ENCODE results near the gene ISOC1.

The ISOC1 gene

DNA sequence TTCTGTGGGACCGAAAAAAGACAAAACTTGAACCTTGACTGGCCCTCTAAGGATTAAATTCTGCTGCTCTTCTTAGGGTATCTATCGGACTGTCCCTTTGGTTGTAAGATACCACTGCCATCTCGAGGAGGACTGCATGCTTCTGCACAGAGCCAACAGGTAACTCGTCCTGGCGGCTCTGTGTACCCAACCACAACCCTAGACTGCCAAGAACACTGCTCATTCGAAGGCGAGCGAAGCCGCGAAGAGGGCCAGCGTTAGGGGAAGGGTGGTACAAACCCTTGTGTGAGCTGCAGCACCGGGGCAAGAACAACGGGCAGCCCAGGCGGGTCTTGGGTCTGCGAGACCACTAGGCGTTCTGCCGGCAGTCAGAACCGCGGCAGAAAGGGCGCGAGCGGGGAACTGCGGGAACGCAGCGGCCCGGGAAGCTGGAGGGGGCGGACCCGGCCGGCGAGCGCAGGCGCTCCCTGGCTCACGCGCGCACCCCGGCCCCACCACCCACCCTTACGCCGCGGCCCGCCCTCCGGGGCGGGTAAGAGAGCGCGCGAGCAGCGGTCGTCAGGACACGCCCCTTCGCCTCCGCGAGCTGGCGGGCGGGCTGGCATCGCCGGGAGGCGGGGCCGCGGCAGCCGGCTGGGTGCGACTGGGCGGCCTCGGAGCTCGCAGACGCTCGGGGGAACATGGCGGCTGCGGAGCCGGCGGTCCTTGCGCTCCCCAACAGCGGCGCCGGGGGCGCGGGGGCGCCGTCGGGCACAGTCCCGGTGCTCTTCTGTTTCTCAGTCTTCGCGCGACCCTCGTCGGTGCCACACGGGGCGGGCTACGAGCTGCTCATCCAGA lies at the start of gene ISOC1:
Gene ISOC1, plus strand, starts transcription at position 663 of the 837 bp plus-strand sequence. Its CDS starts 18 bp downstream, at position 681.
- Histone ChIP-seq H3K36me3 (replicated peaks) (no peaks in the 10 kb centered on the region), H3K27me3 (ENCODE audit: low read depth) (no peaks in the 10 kb centered on the region), H3K4me3 (peak within 1 kb of the TSS; percentile 90), H3K9me3 (no peaks in the 10 kb centered on the region), H3K4me1 (peaks cover 15% of the 10 kb centered on the region)
- in situ Hi-C loops (cut with MboI; ENCODE audit: low sequenced_read_pairs): no loop called here
- DNase-seq (ENCODE audit: low spot score in 2 of 2): peak; percentile 92 to 93

GRCh38 chr5:129046151-129046550 lies 48.4 kb upstream of the ISOC1 start:
- Histone ChIP-seq H3K4me3 (no peak overlapping the region), H3K27me3 (ENCODE audit: low read depth) (no peaks in the 10 kb centered on the region), H3K4me1 (no peaks in the 10 kb centered on the region), H3K36me3 (replicated peaks) (no peaks in the 10 kb centered on the region), H3K9me3 (no peaks in the 10 kb centered on the region)
- no peak for DNase-seq (ENCODE audit: low spot score in 2 of 2)
- in situ Hi-C loops (cut with MboI; ENCODE audit: low sequenced_read_pairs): no loop called here

GRCh38 chr5:129048509-129048908 lies 46.0 kb upstream of the ISOC1 start:
- Histone ChIP-seq H3K27me3 (ENCODE audit: low read depth) (no peaks in the 10 kb centered on the region), H3K4me1 (no peaks in the 10 kb centered on the region), H3K9me3 (no peaks in the 10 kb centered on the region), H3K36me3 (replicated peaks) (no peaks in the 10 kb centered on the region), H3K4me3 (no peak overlapping the region)
- no peak for DNase-seq (ENCODE audit: low spot score in 2 of 2)
- in situ Hi-C loops (cut with MboI; ENCODE audit: low sequenced_read_pairs): no loop called here

GRCh38 chr5:129049126-129049799 lies 45.3 kb upstream of the ISOC1 start:
- H3K4me3 ChIP-seq: no peak overlapping the region
- no peaks in the 10 kb centered on the region for H3K4me1 ChIP-seq
- no peak for DNase-seq (ENCODE audit: low spot score in 2 of 2)
- in situ Hi-C loops (cut with MboI; ENCODE audit: low sequenced_read_pairs): no loop called here
- H3K9me3 ChIP-seq: no peaks in the 10 kb centered on the region
- no peaks in the 10 kb centered on the region for H3K36me3 ChIP-seq (replicated peaks)
- H3K27me3 ChIP-seq (ENCODE audit: low read depth): no peaks in the 10 kb centered on the region

DNA sequence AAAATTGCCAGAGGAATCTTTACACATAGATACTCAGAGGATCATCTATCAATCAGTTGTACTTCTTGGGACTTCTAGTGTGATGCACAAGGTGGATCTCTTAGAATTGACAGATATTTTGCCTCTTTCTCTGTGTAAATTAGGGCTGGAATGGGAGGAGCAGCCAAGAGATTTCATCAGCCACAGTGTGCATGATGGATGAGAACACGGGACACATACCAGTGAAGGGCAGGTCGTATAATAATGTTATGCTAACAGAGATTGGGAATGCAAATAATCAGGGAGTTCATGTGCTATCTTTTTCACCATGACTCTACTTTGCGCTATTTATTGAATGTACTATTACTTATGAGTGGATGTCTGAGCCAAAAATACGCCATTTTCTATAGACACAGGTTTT lies 43.3 kb upstream of the ISOC1 start:
- Histone ChIP-seq H3K27me3 (ENCODE audit: low read depth) (no peaks in the 10 kb centered on the region), H3K4me1 (no peaks in the 10 kb centered on the region), H3K4me3 (no peak overlapping the region), H3K36me3 (replicated peaks) (no peaks in the 10 kb centered on the region), H3K9me3 (no peaks in the 10 kb centered on the region)
- in situ Hi-C loops (cut with MboI; ENCODE audit: low sequenced_read_pairs): no loop called here
- DNase-seq (ENCODE audit: low spot score in 2 of 2): no peak

DNA sequence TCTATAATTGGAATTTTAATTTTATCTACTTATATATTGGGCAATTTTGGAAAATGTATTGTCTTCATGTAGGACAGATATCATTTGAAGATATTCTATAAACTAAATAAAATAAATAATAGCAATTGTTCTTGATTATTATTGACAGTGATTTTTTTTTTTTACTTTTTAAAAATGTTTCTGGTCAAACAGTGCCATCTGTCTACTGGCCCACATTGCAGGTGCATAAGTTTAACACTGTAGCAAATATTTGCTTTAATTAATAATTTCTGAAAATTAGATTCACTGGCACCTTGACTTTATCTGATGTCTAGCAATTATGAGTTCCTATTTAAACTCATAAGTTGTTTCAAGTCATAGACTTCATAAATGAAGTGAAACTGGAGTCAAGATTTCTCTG lies 41.1 kb upstream of the ISOC1 start:
- in situ Hi-C loops (cut with MboI; ENCODE audit: low sequenced_read_pairs): no loop called here
- Histone ChIP-seq H3K9me3 (no peaks in the 10 kb centered on the region), H3K36me3 (replicated peaks) (no peaks in the 10 kb centered on the region), H3K4me1 (no peaks in the 10 kb centered on the region), H3K27me3 (ENCODE audit: low read depth) (no peaks in the 10 kb centered on the region), H3K4me3 (no peak overlapping the region)
- DNase-seq (ENCODE audit: low spot score in 2 of 2): no peak

DNA sequence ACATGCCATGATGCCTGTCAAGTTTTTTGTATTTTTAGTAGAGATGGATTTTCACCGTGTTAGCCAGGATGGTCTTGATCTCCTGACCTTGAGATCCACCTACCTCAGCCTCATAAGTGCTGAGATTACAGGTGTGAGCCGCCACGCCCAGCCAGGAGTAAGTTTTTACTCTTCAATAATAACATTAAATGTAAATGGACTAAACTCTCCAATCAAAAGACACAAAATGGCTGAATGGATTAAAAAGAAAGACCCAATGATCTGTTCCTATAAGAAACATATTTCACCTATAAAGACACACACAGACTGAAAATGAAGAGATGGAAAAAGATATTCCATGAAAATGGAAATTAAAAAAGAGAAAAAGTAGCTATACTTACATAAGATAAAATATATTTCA lies 37.2 kb upstream of the ISOC1 start:
- no peak overlapping the region for H3K4me3 ChIP-seq
- in situ Hi-C loops (cut with MboI; ENCODE audit: low sequenced_read_pairs): no loop called here
- no peaks in the 10 kb centered on the region for H3K9me3 ChIP-seq
- no peaks in the 10 kb centered on the region for H3K4me1 ChIP-seq
- DNase-seq (ENCODE audit: low spot score in 2 of 2): no peak
- H3K36me3 ChIP-seq (replicated peaks): no peaks in the 10 kb centered on the region
- no peaks in the 10 kb centered on the region for H3K27me3 ChIP-seq (ENCODE audit: low read depth)

- in situ Hi-C loops (cut with MboI; ENCODE audit: low sequenced_read_pairs): no loop called here
- Histone ChIP-seq H3K4me1 (no peaks in the 10 kb centered on the region), H3K4me3 (no peak overlapping the region), H3K36me3 (replicated peaks) (no peaks in the 10 kb centered on the region), H3K27me3 (ENCODE audit: low read depth) (no peaks in the 10 kb centered on the region), H3K9me3 (no peaks in the 10 kb centered on the region)
- no peak for DNase-seq (ENCODE audit: low spot score in 2 of 2)
Measured at GRCh38 chr5:129061849-129062248, 32.7 kb upstream of the ISOC1 start.

DNA sequence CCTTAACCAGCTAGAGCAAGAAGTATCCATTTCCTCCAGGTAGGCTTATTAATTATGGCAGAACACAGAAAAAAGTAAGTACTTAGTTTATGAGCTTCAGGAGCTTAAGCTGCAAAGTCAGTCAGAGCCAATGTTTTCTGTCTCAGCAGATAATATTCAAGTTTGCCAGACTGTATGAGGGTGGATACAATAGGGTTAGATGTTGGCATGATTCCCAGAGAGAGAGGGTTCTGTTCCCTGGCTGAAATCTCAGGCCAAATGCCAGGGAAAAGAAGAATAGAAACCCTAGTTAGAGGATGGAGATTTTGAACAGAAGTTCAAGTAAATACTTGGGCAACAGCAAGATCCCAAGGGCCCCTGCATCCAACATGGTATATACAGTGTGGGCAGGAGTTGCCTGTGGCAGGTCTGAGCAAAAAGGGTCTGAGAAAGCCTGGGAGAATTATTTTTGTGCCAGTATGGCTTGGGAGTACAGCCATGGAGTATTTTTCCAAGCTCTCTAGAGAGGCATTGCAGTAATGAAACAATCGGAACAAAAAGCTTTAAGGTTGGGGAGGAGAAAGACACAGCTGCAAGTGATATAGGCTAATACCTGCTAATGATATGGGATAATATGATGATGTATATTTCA lies 31.0 kb upstream of the ISOC1 start:
- H3K9me3 ChIP-seq: no peaks in the 10 kb centered on the region
- no peaks in the 10 kb centered on the region for H3K36me3 ChIP-seq (replicated peaks)
- in situ Hi-C loops (cut with MboI; ENCODE audit: low sequenced_read_pairs): no loop called here
- 0 out of 2 replicates have a peak, but pooled peaks cover 2% of the 10 kb centered on the region for H3K27me3 ChIP-seq (ENCODE audit: low read depth)
- no peaks in the 10 kb centered on the region for H3K4me1 ChIP-seq
- DNase-seq (ENCODE audit: low spot score in 2 of 2): no peak
- H3K4me3 ChIP-seq: no peak overlapping the region

DNA sequence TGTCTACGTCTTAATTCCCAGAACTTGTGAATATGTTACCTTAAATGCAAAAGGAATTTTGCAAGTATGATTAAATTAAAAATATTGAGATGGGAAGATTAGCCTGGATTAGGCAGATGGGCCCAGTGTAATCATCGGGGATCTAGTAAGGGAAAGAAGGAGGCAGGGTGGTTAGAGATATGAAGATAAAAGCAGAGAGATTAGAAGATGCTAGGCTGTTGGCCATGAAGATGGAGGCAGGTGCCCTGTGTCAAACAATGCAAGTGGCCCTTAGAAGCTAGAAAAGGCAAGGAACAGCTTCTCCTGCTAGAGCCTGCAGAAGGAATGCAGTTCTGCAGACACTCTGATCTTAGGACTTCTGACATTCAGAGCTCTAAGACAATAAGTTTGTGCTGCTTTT lies 28.8 kb upstream of the ISOC1 start:
- in situ Hi-C loops (cut with MboI; ENCODE audit: low sequenced_read_pairs): no loop called here

GRCh38 chr5:129067745-129068144 lies 26.8 kb upstream of the ISOC1 start:
- no peaks in the 10 kb centered on the region for H3K4me1 ChIP-seq
- no peak overlapping the region for H3K4me3 ChIP-seq
- no peaks in the 10 kb centered on the region for H3K9me3 ChIP-seq
- in situ Hi-C loops (cut with MboI; ENCODE audit: low sequenced_read_pairs): no loop called here
- H3K27me3 ChIP-seq (ENCODE audit: low read depth): 0 out of 2 replicates have a peak, but pooled peaks cover 5% of the 10 kb centered on the region
- no peaks in the 10 kb centered on the region for H3K36me3 ChIP-seq (replicated peaks)
- DNase-seq (ENCODE audit: low spot score in 2 of 2): no peak

More for the DNA sequence above, 28.8 kb upstream of the ISOC1 start:
- Histone ChIP-seq H3K9me3 (no peaks in the 10 kb centered on the region), H3K4me3 (no peak overlapping the region), H3K4me1 (no peaks in the 10 kb centered on the region), H3K27me3 (ENCODE audit: low read depth) (0 out of 2 replicates have a peak, but pooled peaks cover 5% of the 10 kb centered on the region), H3K36me3 (replicated peaks) (no peaks in the 10 kb centered on the region)
- no peak for DNase-seq (ENCODE audit: low spot score in 2 of 2)

GRCh38 chr5:129069292-129069691 lies 25.3 kb upstream of the ISOC1 start:
- no peak overlapping the region for H3K4me3 ChIP-seq
- H3K27me3 ChIP-seq (ENCODE audit: low read depth): 0 out of 2 replicates have a peak, but pooled peaks cover 8% of the 10 kb centered on the region
- in situ Hi-C loops (cut with MboI; ENCODE audit: low sequenced_read_pairs): no loop called here
- no peaks in the 10 kb centered on the region for H3K36me3 ChIP-seq (replicated peaks)
- no peak for DNase-seq (ENCODE audit: low spot score in 2 of 2)
- no peaks in the 10 kb centered on the region for H3K4me1 ChIP-seq
- no peaks in the 10 kb centered on the region for H3K9me3 ChIP-seq

GRCh38 chr5:129073111-129073510 lies 21.4 kb upstream of the ISOC1 start:
- H3K36me3 ChIP-seq (replicated peaks): no peaks in the 10 kb centered on the region
- H3K27me3 ChIP-seq (ENCODE audit: low read depth): 0 out of 2 replicates have a peak, but pooled peaks cover 8% of the 10 kb centered on the region
- DNase-seq (ENCODE audit: low spot score in 2 of 2): no peak
- no peak overlapping the region for H3K4me3 ChIP-seq
- in situ Hi-C loops (cut with MboI; ENCODE audit: low sequenced_read_pairs): no loop called here
- H3K4me1 ChIP-seq: no peaks in the 10 kb centered on the region
- no peaks in the 10 kb centered on the region for H3K9me3 ChIP-seq

DNA sequence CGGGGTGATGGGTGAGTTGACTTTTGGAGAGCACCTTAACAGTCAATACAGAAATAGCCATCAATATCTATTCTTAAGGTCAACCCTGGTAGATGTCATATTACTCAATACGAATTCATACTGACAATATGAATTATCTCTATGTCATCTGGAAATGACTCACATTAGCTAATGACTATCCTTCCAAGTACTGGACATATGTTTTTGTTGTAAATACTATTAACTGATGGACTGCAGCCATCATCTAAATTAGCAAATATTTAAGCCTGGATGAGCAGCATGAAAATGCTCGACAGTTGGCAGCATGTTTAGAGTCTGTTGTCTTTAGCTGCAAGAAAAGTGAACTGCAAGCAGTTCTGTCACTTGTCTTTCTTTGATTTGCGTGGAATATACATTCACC lies 19.6 kb upstream of the ISOC1 start:
- in situ Hi-C loops (cut with MboI; ENCODE audit: low sequenced_read_pairs): no loop called here
- Histone ChIP-seq H3K4me1 (no peaks in the 10 kb centered on the region), H3K36me3 (replicated peaks) (no peaks in the 10 kb centered on the region), H3K4me3 (no peak overlapping the region), H3K27me3 (ENCODE audit: low read depth) (0 out of 2 replicates have a peak, but pooled peaks cover 6% of the 10 kb centered on the region), H3K9me3 (no peaks in the 10 kb centered on the region)
- DNase-seq (ENCODE audit: low spot score in 2 of 2): no peak

Measured in HAP-1 (cell line).